ENCODE data around the gene VAPA.

VAPA gene

DNA sequence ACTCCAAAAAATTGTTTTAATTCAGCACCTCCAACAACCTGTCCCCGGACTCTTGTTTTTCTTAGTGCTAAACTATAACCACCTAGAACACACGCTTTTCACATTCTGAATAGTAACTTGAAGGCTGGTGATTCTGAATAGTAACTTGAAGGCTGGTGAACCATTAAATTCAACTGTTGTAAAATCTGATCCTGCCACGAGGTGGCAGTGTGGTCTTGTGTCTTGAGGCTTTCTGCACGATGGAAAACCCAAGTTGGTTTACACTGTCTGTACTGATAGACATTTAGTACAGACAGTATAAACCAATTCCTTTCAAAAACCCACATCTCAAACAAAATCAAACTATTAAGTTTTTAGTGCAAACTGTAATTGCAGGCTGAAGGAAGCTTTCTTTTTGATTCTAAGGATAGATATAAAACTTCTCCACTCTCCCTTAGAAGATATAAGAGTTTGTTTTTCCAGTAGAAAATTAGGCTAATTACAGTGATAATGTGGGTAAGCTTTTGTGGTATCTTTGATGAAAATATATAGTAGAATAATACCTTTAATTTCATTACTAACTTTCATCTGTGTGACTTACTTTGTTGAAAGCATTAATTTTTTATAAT lies 57.6 kb downstream of the VAPA start:
- DNase-seq (ENCODE audit: low spot score), result peak; percentile 73

DNA sequence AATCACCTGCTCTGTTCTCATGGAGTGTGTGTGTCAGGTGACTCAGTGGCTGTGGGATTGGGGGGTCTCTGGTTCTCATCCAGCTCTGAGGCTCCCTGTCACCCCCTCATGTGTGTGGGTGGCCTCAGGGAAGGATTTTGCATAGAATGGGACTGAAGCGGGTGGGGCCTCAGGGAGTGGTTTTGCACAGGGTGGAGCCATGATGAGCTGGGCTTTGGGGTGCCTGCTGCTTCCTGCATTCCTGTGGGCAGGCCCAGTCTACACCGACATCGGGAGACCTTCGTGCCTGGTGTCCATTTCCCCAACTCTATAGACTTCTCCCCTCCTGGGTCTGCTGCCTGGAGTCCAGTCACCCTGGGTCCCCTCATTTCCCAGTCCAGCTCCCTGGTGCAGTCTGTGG lies 59.7 kb downstream of the VAPA start:
- no peak for DNase-seq (ENCODE audit: low spot score)

DNA sequence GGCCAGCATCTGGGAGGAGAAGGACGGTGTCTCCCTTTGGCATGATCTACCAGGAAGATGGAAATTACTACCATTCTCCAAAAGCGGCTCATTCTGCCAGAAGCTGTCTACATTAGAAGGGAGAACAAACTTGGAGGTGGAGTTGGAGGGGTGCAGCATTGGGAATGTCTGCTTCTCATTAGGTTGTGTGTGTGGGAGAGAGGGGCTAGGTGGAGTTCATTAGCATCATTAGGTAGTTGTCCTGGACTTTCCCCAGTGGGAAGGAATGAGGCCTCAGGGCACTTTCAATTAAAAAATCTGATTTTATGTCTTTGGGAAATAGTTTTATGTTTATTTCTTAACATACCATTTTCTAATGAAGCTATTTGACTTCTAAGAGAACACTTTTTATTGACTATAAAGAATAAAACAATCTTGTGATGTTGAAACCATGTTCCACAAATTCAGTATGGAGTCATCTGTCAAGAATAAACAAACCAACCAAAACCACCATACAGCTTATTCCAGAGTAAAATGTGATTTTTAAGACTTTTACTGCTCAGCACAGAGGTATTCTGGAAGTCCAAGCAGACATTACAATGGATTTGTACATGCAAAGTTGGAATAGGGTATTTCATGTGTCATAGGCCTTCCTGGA lies 60.6 kb downstream of the VAPA start:
- DNase-seq (ENCODE audit: low spot score), result no peak

DNA sequence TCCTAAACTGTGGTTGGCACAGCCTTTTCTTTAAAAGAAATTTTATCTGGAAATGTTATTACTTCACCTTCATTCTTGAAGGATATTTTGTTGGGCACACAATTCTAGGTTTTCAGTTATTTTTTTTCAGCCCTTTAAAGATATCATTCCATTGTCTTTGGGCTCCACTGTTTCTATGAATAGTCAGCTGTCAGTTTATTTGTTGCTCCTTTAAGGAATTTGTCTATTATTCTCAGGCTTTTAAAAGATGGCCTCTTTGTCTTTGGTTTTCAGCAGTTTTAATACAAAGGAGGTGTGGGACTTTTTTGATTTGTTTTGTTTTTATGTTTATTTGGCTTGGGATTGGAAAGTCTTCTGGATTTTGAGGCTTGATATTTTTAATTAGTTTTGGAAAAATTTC lies 61.8 kb downstream of the VAPA start:
- DNase-seq (ENCODE audit: low spot score), result no peak

DNA sequence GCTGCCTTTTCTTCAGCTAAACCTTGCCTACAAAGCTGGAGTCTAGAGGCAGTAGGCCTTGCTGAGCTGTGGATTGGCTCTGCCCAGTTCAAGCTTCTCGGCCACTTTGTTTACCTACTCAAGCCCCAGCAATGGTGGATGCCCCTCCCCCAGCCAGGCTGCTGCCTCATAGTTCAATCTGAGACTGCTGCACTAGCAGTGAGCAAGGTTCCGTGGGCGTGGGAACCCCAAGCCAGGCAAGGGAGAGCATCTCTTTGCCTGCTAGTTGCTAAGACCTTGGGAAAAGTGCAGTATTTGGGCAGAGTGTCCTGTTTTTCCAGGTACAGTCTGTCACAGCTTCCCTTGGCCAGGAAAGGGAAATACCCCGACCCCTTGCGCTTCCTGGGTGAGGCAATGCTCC lies 68.9 kb downstream of the VAPA start:
- DNase-seq (ENCODE audit: low spot score), result no peak

DNA sequence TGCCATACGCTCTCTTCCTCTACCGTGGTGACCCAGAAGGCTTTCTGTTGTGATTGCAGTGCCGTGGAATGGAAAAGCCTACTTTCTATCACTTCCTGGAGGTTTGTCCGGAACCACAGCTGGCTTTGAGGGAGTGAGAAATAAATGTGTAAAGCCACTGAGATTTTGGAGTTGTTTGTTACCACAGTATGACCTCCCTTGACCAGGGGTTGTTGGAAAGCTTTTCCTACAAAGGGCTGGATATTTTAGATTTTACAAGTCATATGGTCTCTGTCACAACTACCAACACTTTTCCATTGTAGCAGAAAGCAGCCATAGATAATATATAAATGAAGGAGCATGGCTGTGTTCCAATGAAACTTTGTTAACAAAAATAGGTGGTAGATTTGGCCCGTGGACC lies 70.3 kb downstream of the VAPA start:
- no peak for DNase-seq (ENCODE audit: low spot score)

DNA sequence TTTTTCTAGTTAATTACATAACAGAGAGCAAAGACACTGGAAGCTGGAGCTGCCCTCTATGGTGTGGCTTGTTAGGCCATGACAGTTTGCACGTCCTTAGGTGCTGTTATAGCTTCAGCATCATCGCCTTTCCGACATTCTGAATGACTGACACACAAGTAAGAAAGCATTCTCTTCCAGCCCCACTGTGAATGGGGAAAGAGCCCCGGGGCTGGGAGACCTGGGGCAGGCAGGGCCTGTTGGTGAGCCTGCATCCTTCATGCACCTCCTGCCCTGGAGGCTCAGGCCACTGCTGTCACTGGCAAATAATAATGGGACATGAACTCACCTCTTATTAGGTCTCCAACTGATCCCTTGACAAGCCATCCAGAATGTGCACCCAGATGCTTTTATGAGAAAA lies 71.8 kb downstream of the VAPA start:
- DNase-seq (ENCODE audit: low spot score), result no peak

DNA sequence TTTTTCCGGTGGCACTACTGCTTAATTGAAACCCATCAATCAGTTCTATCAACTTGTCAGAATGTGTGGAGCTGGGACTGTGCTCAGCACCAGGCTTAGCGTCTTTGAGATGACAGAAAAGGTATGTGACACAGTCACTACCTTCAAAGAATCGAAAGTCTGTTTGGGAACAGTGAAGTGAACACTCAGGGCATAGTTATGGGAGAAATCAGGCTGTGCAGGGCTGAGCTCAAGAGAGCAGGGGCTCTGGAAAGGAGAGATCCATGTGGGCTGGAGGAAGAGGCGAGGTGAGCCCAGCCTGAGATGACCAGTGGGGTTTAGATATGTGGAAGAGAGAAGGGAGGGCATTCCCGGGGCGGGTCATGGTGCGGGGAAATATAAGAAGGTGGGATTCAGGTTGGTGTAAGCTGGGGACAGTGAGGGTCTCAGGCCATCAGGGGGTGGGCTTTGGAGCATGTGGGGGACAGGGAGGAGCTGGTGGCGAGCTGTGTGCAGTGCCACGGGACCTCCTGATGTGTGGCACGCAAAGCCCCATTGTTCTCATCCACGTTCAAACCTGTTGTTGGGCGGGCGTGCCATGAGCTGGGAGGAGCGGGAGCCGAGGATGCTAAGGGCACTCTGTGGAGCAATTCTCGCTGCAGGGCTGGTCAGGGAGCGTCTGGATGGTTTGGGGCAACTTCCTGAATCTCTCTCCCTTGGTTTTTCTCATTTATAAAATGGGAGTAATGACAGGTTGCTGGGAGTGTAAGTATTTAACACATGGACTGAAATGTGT lies 72.5 kb downstream of the VAPA start:
- no peak for DNase-seq (ENCODE audit: low spot score)

DNA sequence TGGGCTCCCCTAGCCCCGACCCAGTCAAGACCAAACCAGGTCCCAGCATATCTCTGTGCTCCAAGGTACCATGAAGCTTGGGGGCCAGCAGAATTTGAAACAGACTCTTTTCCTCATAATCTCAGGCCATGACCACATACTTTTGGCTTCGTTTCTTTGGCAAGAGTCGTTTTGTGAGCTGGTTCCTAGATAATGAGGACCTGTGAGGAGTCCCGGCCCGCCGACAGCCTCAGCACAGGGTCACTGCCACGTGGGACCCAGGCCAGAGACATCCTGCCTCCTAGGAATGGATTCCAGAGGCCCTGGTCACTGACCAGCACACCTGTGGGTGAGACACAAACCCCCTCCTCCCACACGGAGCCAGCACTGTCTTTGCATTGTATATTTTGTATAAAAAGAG lies 73.5 kb downstream of the VAPA start:
- no peak for DNase-seq (ENCODE audit: low spot score)

DNA sequence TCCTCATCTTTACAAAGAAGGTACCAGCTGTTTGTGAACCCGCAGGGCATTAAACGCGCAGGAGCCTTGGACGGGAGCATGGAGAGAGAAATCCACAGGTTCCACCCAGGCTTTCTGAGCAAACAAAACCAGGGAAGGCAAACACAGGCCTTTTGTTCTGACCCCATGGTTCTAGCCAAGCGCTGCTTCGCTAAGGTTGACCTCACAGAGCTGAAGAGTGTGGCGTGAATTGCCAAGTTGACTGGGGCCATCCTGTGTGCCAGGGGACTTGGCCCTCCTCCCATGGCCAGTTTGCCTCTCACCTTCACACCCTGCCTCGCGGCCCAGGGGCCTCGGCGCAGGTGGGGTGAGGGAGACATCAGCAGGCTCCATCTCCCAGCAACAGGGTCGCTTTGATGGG lies 74.1 kb downstream of the VAPA start:
- DNase-seq (ENCODE audit: low spot score), result no peak

DNA sequence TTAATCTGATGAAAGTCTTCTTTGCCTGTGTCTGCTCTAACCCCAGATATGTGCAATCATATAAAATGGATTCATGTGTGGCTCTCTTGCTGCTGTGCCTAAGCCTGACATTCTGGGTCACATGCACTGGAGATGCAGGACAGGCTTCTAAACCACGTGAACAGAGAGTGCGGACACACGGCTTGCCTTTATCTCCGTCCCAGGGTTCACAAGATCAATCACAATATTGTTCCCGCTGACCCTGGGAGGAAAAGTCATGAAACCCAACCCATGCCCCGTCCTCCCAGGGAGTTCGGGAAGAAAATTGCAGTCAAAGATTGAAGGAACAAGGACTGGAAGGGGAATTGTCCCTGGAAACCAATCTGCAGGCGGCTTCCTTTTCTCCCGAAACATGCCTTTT lies 74.8 kb downstream of the VAPA start:
- DNase-seq (ENCODE audit: low spot score), result no peak

DNA sequence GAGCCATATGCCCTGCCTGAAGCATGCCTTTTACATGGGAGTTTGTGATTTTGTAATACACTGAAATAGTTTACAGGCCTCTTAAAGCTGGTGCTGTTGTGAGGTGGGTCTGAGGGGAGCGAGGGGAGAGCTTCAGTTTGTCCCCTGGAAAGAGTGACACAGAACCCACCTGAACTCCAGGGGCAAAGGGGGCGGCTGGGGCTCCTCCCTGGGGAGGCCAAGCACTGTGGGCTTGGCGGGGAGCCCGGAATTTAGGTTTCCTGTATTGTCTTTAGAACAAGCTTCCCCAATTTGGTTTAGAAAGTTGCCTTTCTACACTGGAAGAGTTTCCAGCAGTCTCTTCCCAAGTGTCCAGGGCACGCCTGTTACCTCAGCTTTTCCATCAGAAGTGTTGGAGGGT lies 75.7 kb downstream of the VAPA start:
- no peak for DNase-seq (ENCODE audit: low spot score)

DNA sequence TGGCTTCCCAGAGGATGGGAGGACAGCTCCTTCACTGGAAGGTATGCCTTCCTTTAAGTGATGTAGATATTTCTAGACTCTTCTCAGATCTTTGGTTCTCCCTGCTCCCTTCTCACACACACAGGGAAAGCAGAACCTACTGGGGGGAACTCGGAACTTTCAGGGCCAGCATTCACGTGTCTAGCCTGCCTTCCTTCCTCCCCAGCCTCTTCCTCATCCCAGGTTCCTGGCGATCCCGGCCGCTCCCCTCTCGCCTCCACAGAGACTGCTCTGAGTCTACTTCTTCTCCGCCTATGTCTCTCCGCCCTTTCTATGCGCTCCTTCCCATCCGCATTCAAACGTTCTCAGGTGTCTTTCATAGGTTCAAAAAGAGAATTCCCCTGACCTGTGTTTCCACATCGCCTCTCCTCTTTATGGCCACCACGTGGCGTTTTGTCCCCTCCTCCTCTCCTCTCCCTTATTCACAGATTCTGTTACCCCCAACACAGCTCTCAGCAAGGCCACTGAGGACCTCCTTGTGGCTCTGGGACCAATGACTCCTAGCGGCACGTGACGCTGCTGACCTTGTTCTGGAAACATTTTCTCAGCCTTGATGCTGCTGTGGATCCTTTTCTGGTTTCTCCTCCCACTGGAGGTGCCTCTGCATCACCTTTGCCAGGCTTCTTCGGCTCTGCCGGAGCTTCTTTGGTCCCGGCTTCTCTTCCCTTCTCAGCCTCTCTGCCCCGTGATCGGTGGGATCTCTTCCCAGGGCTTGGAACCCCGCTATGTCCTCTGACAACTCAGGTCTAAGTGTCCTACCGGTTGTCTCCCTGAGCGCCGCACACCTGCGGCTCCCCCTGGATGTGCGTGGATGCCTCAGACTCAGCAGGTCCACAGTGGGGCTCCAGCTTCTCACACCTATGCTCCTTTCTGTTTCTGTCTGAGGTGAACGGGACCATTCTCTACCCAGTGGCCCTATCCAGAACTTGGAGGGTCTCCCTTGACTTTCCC lies 77.5 kb downstream of the VAPA start:
- DNase-seq (ENCODE audit: low spot score), result no peak

DNA sequence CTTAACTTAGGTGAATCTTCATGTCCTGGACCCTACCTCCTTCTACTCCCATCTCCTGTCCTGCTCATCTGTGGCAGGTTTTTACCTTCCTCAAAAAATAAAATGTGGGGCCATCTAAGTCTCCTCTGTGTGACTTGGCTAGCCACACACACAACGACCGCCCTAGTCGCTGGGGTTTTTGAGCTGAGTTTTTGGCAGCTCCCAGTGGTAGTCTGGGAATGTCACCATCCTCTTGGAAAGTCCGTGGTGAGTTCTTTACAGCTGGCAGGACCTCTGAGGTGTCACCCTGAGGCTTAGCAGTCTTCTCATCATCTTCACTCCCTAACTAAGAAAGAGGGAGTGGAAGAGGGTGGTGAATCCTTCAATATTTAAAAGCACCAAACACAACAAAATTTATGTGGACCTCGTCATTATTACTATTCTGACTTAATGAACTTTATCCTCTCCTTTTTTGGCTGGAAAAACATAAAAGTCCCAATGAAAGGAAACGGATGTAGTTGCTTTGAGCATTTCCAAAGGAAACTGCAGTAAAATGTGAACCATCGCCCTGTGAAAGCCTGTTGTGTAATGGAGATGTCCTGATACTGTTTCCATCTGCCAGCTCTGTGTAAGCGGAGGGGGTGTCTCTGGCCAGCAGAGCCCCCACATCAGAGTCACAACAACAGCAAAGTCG lies 78.6 kb downstream of the VAPA start:
- no peak for DNase-seq (ENCODE audit: low spot score)

DNA sequence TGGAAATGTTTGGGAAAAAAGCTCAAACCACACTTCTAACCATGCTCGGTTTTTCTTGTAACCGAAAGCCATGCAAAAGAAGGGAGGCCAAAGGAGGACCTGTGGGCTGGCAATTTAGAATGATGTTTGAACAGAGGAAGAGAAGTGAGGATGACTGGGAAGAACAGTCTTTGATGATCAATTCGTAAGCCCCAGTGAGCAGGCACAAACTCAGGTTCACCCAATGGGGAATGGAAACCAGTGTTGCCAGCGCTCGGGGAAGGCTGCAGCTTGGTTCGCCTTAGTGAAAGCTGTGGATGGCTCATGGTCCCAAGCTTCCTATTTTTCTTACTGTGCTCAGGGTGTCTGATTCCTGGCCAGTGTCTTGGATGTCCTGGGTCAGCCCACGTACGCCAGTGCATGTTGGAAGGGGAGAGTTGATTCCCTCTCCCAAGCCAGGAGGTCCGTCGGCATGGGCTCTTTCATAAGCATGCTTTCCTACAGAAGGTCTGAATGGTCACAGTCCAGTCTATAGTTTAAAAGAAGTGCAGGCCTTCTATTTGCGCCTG lies 79.2 kb downstream of the VAPA start:
- DNase-seq (ENCODE audit: low spot score), result no peak

DNA sequence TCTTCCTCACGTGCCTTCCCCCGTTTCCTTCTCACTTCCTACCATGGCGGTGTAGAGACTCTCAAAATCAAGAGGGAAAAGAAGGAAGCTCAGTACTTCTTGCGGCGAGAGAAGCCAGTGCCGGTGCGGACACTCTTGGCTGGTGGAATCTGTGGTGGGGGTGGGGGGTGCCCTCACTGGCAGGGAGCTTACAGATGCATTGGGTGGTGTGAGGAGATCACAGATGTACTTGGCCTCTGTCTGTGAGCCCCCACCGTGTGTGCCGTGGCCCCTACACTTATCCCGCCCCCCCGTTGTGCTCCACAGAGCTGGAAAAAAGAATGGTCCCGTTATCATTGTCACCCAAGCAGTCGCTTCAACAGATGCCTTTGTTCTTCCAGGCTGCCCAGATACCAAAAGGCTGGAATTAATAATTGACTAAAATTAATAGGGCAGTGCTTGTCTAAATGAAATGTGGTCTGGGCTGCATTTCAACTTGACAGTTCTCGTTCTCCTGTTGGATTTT lies 79.8 kb downstream of the VAPA start:
- no peak for DNase-seq (ENCODE audit: low spot score)

DNA sequence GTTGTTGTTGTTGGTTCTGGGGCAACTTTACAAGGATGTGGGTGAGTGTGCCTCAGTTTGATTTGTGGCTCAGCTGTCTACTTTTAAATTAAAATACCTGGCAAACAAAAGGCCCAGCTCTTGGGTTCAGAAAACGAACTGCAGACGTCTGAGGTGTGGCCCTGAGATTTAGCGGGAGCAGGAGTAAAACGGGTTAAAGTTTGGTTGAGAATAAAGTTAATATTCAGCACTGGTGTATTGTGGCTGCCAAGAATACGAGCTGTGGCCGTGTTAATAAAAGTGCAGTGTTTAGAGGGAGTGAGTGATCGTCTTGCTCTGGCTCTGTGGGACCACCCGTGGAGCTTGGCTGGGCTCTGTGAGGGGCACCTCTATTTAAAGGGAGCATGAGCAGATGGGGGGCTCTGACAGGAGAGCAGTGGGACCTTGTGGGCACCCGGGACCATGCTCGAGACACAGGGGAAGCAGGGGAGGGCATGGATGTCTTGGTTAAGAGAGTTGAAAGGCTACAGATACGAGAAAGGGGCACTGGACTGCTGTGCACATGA lies 80.3 kb downstream of the VAPA start:
- no peak for DNase-seq (ENCODE audit: low spot score)

DNA sequence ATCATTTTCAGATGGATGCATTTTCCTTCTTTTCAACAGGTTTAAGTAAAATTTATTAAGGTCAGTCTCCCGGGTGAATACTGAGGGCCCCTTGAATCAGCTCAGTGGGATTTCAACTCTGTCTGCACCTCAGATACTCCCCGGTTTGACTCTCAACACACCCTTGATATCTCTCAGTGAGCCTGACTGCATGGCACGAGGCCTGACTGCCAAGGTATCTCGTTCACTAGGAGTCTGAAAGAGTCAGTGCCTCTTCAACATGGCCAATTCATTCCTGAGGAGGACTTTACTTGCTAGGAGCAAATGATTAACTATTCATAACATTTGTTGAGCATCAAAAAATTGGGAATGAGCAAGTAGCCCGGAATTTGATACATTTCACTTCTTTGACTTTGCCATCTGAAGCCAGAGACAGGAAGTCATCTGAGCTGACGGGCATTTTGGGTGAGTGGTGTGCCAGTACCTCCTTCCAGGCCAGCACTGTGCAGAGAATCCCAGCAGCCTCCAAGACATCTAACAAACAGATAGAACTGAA lies 81.0 kb downstream of the VAPA start:
- DNase-seq (ENCODE audit: low spot score), result no peak

DNA sequence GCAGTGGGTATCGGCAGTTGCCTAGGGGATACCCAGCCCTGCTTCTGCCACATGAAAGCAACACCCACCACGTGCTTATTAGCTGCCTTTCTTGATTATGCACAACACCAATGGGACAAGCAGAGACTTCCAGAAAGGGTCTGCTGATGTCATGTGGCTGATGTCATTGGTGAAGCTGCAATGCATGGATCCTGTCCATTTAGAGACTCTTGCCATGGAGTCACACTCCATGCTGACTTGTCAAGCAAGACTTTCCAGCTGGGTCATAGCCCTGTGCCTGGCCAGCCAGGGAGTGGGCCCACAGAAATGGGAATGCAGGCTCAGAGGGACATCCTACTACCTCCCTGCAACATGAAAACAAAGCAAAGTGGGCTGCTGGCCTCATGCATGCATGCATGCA lies 81.8 kb downstream of the VAPA start:
- no peak for DNase-seq (ENCODE audit: low spot score)

DNA sequence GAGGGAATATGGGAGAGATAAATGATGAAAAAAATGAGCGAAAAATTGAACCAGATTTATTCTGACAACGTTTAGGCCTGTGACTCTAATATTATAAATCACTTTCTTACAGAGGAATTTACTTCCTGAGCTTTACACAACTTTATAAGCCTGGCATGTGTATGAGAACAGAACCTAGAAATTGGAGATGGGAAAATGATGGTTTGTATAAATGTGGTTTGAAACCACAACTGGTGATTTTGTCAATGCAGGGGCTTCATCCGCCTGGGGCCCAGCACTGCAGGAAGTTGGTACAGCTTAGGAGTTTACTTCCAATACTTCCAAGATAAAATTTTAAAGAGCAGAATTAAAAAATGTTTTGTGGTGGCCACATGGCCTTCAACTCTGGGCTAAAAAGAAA lies 82.3 kb downstream of the VAPA start:
- no peak for DNase-seq (ENCODE audit: low spot score)
